Measurements from ENCODE around the gene SLC29A4.
"Not testable (repeated sequence)": the region's sequence is repeated elsewhere in the genome, so short reads cannot be mapped to it uniquely, and the experiment has no call there.

Gene SLC29A4

GRCh38 chr7:5323800-5324781 is 41.3 kb downstream of the SLC29A4 start:
- not testable (repeated sequence) for DNase-seq (ENCODE audit: low read depth)

DNA sequence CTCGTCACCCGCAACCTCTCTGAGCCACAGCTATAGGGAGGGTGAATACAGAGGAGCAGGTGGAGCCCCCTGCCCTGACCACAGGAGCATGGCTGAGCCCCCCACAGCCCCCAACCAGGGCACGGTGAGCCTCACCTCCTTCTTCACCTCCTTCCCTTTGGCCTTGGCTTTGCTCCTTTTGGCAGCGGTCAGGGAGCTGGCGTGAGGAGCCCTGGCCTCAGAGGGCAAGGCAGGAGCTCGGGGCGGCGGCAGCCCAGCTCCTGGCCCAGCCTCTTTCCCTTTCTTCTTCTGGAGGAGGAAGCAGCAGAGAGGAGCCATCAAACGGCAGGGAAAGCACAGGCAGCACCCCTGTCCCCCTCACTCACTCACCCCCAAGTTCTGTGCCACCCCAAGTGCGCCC is 42.2 kb downstream of the SLC29A4 start:
- DNase-seq (ENCODE audit: low read depth): no peak

GRCh38 chr7:5330288-5330687 is 47.5 kb downstream of the SLC29A4 start:
- no peak for DNase-seq (ENCODE audit: low read depth)

DNA sequence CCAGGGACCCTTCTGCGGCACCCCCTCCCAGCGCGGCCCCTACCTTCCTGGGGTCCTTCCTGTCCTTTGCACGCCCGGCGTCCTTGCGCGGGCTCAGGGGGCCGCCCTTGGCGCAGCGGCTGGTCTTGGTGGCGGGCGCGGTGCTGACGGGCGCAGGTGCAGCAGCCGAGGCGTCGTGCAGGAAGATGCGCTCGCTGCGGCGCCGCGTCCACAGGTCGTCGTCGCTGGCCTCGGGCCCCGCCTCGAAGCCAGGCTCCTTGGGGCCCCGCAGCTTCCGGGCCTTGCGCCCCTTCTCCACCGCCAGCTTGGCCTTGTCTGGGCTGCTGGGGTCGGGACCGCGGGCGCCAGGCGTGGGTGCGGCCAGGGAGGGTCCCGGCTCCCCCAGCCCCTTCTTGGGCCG is 49.8 kb downstream of the SLC29A4 start:
- DNase-seq (ENCODE audit: low read depth): no peak

DNA sequence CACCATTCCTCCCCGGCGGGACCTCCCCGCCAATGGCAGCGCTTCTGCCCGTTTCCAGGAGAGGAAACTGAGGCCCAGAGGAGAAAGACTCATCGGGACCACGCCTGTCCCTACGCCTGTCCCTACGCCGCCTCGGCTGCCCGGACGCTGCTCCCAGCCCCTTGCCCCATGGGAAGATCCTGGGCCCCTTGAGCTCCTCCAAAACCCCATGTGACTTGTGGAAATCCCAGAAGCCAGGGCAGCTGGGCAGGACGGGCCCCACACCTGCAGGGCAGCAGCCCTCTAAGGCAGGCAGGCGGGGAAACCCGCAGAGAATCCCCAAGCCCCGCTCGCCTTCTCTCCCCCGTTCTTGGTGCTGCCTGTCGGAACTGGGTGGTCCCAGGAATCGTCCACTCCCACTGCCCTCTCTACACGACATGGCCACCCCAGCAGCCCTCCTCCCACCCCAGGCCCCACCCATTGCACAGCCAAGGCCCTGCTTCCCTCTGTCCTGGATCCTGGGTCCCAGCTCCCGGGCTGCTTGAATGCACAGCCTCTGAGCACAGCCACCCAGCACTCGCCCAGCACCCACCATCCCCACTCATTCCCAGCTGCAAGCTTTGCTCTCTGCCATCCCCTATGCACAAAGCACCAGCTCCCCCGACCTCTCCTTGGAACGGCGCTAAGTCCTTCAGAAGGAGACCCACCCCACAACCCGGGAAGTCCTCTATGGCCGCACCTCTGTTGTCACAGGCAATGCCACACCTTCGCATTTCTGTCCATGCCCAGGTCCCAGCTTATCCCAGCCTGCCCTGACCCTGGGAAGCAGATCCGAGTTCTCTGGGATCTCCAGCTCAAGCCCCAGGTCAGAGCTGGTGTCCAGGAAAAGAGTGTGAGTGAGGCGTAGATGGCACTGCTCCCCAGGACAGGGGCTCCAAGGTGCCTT is 50.6 kb downstream of the SLC29A4 start:
- DNase-seq (ENCODE audit: low read depth): no peak

DNA sequence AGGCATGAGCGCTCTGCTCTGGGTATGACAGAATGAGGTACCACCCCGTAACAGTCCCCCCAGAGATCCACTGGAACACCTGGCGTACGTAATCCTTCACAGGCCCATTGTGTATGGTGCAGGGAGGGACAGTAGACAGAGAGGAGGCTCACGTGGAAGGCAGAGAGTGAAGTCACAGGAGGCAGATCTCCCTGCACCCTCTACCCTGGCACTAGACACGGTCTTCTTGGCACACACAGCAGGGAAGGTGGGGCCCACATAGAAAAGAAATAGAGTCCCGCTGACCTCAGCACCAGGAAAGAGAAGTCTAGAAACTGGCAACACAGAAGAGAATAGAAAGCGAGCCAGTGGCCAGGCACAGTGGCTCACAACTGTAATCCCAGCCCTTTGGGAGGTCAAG is 51.9 kb downstream of the SLC29A4 start:
- no peak for DNase-seq (ENCODE audit: low read depth)

DNA sequence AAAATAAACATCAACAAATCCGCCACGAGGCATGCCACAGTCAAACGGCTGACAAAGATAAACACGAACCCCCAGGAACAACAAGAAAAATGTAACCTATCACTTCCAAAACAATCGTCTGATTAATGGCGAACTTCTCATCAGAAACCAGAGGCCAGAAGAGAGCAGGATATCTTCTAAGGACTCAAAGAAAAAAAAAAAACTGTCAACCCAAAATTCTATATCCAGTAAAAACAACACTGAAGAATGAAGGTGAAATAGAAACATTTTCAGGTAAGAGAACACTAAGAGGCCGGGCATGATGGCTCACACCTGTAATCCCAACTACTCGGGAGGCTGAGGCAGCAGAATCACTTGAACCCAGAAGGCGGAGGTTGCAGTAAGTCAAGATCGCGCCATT is 54.3 kb downstream of the SLC29A4 start:
- no peak for DNase-seq (ENCODE audit: low read depth)

GRCh38 chr7:5339955-5340354 is 57.2 kb downstream of the SLC29A4 start:
- DNase-seq (ENCODE audit: low read depth): no peak

- DNase-seq (ENCODE audit: low read depth): no peak
Observed at GRCh38 chr7:5342631-5343030, 59.9 kb downstream of the SLC29A4 start.

GRCh38 chr7:5343884-5344283 is 61.1 kb downstream of the SLC29A4 start:
- no peak for DNase-seq (ENCODE audit: low read depth)

DNA sequence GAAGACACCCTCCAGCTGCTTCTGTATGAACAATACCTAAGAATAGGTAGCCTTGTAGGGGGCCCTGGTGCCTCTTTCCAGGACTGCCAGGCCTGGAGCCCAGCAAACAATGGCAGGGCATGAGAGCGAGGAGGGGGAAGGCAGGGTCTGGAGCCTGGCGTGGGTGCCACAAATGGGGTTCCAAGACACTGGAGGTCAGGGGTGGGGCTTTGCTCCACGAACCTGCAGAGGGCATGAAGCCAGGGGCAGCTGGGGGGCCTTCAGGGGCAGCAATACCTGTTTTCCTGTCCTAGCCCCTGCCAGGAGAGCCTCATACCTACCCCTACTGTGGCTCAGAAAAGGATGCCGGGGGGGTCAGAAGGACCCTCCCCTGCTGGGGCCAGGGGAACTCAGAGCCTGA is 61.6 kb downstream of the SLC29A4 start:
- DNase-seq (ENCODE audit: low read depth): no peak

- no peak for DNase-seq (ENCODE audit: low read depth)
Observed at GRCh38 chr7:5345171-5345570, 62.4 kb downstream of the SLC29A4 start.

DNA sequence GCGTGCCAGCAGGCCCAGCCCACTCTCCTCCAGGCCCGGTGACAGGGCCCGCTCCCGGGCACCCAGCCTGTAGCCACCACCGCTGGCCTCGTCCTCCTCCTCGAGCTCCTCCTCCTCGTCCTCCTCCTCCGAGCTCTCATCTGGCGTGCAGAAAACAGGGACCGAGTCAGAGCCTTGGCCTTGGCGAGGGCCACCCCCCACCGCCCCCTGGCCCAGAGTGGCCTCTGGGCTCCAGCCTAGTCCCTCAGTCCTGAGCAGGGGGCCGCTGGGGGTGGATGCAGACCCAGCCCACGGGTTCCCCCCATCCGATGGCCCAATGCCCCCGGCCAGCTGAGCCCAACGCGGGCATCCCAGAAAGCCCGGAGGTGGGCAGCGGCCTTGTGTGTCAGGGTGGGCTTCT is 62.9 kb downstream of the SLC29A4 start:
- no peak for DNase-seq (ENCODE audit: low read depth)

DNA sequence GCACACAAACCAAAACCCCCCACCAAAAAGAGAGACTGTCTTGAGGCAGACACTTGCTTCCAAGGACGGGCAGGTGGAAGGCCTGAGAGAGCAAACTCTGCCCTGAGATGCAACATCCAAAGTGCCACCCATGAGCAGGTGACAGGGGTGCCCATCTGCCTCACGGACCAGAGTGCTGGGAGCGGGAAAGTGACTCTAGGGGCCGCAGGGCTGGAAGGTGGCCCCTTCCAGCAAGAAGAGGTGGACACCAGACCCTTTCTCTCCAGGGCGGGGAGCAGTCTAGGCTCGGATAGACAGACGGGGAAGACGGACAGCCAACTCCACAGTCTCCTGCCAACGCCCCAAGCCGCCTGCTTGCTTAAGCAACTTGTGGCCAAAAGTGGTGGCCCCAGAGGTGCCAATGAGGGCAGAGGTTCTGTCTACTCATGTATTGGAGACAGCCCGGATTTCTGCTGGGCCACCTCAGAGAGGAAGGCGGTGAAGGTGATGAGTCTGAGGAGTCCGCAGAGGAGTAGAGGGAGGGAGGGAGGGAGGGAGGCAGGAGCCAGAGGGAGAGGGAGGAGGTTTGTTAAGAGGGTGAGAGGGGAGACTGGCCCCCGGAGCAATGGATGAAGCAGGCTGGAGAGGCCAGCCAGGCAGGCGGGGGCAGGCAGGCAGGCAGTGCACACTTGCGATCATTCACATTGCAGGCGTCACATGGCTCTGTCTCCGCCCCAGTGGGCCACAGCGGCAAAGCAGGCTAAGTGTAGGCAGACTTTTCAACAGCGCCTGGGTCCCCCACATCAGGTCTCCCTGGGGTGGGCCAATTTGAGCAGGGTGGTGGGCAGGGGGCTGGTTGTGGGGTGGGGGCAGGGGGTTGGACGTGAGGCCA is 65.6 kb downstream of the SLC29A4 start:
- no peak for DNase-seq (ENCODE audit: low read depth)

- no peak for DNase-seq (ENCODE audit: low read depth)
Observed at GRCh38 chr7:5349005-5349380, 66.2 kb downstream of the SLC29A4 start.

DNA sequence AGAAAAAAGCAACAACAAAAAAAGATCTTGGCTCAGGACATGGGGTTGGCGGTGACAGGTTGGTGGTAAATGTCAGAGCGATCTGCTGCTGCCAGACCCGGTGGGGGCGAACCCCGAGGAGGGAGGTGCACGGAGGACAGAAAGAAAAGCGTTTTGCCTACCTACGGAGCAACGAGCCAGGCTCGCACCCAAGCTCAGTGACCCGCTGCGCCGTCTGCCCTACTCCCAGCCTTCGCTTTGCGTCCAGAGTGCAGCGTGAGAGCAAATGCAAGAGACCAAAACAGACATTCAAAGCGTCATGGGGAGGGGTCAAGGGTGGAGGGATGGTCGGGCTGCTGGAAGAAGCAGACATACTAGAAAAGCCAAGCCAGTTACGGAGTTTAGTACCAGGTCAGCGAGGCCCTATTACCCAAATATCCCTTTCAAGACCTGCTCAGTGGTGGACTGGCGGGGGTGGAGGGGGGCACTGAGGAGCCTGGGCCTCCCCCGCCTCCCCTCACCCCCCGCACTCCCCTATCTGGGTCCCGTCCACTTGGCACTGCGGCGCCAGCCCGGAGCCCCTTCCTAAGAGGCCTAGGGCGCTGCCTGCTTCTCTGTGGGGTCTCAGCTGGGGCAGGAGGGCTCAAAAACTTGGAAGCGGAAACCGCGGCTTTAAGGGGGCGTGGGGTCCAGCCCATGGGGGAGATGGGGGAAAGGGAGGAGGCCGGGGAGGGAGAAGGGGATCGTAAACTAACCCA is 66.9 kb downstream of the SLC29A4 start:
- no peak for DNase-seq (ENCODE audit: low read depth)

DNA sequence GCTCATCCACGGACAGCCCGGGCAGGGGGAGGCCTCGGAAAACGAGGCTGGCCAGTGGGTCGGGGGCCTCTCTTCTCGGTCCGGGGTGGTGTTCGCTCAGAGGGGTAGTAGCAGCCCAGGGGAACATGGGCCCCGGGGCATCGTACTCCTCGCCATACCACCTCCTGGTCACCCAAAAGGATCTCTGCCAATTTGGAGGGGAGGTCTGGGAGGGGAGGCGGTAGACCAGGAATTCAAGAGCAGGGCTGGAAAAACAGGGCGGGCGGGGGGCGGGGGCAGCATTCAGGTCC is 67.4 kb downstream of the SLC29A4 start:
- no peak for DNase-seq (ENCODE audit: low read depth)

DNA sequence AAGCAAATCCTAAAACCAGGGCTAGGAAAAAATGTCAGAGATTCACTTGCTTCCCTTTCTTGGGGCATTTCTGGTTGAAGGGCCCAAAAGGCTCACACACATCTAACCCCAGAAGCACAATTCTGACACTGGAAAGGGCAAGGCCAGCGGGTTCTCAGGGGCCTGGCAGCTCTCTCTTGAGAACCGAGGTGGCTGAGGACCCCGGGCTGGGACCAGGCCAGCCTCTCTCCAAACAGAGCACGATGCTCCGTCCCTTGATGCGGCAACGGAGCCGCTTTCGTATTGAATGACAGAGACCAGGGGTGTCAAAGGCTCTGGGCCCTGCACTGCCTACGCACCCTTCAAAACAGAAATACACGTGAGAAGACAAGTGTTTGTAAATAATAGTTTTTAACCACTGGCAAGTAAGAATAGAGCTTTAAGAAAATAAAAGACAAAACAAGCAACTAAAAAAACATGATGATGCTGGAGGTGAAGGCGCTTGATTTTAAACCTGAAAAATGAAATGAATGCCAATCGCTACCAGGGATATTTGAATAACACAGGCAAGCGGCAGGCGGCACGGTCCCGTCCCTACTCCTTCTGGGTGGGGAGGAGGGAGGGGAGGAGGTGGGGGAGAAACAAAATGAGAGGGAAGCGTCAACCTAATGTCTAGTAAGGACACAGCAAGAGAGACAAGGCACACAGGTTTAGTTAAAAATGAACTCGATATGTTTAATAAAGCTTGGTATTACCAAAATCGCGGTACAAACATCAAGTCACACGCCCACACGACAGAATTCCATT is 68.0 kb downstream of the SLC29A4 start:
- DNase-seq (ENCODE audit: low read depth): no peak

DNA sequence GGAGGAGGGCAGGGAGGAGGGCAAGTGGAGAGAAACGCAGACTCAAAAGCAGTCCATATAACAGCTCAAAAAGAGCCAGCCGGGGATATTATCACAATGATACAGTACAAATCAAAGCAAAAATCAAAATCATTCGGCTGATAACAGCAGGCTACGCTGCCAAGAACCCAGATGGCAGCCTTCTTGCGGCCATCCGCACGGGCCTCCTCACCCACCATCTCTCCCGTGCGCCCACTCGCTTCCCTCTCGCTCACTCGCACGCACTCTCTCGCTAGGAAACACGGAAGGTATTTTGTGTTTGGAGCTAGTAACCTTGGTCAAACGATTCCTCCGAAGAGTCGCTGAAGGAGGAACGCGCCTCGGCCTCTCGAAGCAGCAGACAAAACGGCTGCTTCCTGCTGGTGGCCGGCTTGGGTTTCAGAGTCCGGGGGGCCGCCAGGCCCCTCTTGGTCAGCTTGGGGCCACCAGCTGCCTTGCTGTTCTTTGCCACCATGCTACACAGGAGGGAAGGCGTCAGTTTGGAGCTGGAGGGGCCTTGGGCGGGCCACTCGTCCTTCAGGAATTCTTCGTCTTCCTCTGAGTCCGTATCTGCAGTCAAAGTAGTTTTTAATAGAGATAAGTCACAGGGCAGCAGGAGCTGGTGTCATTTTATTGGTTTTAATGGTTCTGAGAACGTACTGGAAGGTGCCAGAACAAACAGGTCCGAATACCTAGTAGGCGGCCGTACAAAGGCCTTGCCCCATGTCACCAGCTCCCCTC is 68.9 kb downstream of the SLC29A4 start:
- DNase-seq (ENCODE audit: low read depth): no peak

Measured in CMK (cell line).